ENCODE results near the gene HDDC2.

DNA sequence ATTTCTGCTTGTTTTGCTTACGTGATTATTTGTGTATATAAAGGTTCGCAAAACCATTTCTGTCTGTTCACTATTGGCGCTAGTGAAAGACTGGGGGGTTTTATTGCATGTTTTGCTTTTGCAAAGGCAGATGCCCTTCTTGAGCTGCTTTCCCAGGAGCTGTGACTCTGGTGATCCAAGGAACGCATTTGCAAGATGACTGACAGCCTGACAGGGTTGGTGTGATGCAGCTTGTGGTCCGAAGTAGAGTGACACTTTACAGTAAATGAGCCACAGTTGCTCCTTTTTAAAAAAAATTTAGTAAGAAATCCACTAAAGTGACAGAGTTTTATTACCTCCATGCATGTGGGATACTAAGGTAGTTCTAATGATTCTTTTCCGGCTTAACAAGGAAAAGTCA, 74.5 kb downstream of the HDDC2 start:
- TF ChIP-seq, protein P1, sequence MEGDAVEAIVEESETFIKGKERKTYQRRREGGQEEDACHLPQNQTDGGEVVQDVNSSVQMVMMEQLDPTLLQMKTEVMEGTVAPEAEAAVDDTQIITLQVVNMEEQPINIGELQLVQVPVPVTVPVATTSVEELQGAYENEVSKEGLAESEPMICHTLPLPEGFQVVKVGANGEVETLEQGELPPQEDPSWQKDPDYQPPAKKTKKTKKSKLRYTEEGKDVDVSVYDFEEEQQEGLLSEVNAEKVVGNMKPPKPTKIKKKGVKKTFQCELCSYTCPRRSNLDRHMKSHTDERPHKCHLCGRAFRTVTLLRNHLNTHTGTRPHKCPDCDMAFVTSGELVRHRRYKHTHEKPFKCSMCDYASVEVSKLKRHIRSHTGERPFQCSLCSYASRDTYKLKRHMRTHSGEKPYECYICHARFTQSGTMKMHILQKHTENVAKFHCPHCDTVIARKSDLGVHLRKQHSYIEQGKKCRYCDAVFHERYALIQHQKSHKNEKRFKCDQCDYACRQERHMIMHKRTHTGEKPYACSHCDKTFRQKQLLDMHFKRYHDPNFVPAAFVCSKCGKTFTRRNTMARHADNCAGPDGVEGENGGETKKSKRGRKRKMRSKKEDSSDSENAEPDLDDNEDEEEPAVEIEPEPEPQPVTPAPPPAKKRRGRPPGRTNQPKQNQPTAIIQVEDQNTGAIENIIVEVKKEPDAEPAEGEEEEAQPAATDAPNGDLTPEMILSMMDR (IDR thresholded peaks at IDR 0.05; ENCODE audit: poor library complexity, severe bottlenecking): no peak
- TF ChIP-seq EZH2 (IDR thresholded peaks at IDR 0.05; ENCODE audit: borderline replicate concordance, insufficient read depth, low read length, poor library complexity, severe bottlenecking) (no peak), SMC3 (conservative IDR thresholded peaks at IDR 0.05; ENCODE audit: poor library complexity) (no peak)
